Tibial artery (tissue), 4 donors: ENCODE data around the gene BTBD18.

Experiments used
- DNase-seq, 2 donors: peaks; one replicate each; pipeline ENCODE4 v3.0.0-alpha.2; 2019
- H3K27ac ChIP-seq, 2 donors: fragments of 200-600 bp; sonication (generic) in 1 of 2; 1 replicate in 1 of 2; 2 replicates in 1 of 2; pipeline ENCODE4 v1.5.1; 2018 to 2019; ENCODE audit warnings: mild to moderate bottlenecking in 1 of 2
- H3K27me3 ChIP-seq, 2 donors: fragments of 200-600 bp; sonication (generic) in 1 of 2; one replicate each; pipeline versions ENCODE4 v1.5.1 to v1.6.0; 2016 to 2019
- H3K36me3 ChIP-seq, 3 donors: fragments of 200-600 bp; sonication (generic) in 2 of 3; one replicate each; pipeline ENCODE4 v1.5.1; 2016 to 2019; ENCODE audit warnings: mild to moderate bottlenecking in 2 of 3
- H3K4me1 ChIP-seq, 4 donors: fragments of 200-600 bp; sonication (generic) in 2 of 4; 1 replicate in 3 of 4; 2 replicates in 1 of 4; pipeline ENCODE4 v1.5.1; 2016 to 2019
- H3K4me3 ChIP-seq, 2 donors: fragments of 200-600 bp; sonication (generic) in 1 of 2; 1 replicate in 1 of 2; 2 replicates in 1 of 2; pipeline ENCODE4 v1.5.1; 2018 to 2019; ENCODE audit warnings: mild to moderate bottlenecking in 2 of 2
- H3K9me3 ChIP-seq, 3 donors: fragments of 200-600 bp; sonication (generic) in 1 of 3; one replicate each; pipeline ENCODE4 v1.5.1; 2016 to 2019
- intact Hi-C: fragments of 100-400 bp; cut with DNase I; formaldehyde crosslinking; loops from one replicate; pipeline ENCODE4 v1.15.0; 2023; ENCODE audit warnings: low total_unique reads
- TF ChIP-seq, protein P1 (sequence below), 2 experiments: fragments of 200-600 bp in 1 of 2; fragments of 450-650 bp in 1 of 2; IDR thresholded peaks; one replicate each; pipeline ENCODE4 v1.5.1; 2017 to 2019; ENCODE audit warnings: antibody characterized with exemption in 2 of 2, mild to moderate bottlenecking in 1 of 2, moderate library complexity in 1 of 2

BTBD18 gene

GRCh38 chr11:57764972-57765371 lies 13.4 kb upstream of the BTBD18 start:
- Histone ChIP-seq H3K4me3 (peak overlapping the region; percentile 55 to 64), H3K9me3 (no peaks in the 10 kb centered on the region), H3K27ac (peak overlapping the region; percentile 82 to 93), H3K36me3 (no peaks in the 10 kb centered on the region), H3K4me1 (peaks cover 0 to 60% (median 30%) of the 10 kb centered on the region in 4 donors), H3K27me3 (no peaks in the 10 kb centered on the region)
- intact Hi-C loops, result loop anchor here (5.0 kb wide), 1 partner anchor 32 kb away; no protein-coding TSS in a partner anchor
- no peak for DNase-seq
- TF ChIP-seq, protein P1, sequence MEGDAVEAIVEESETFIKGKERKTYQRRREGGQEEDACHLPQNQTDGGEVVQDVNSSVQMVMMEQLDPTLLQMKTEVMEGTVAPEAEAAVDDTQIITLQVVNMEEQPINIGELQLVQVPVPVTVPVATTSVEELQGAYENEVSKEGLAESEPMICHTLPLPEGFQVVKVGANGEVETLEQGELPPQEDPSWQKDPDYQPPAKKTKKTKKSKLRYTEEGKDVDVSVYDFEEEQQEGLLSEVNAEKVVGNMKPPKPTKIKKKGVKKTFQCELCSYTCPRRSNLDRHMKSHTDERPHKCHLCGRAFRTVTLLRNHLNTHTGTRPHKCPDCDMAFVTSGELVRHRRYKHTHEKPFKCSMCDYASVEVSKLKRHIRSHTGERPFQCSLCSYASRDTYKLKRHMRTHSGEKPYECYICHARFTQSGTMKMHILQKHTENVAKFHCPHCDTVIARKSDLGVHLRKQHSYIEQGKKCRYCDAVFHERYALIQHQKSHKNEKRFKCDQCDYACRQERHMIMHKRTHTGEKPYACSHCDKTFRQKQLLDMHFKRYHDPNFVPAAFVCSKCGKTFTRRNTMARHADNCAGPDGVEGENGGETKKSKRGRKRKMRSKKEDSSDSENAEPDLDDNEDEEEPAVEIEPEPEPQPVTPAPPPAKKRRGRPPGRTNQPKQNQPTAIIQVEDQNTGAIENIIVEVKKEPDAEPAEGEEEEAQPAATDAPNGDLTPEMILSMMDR (IDR thresholded peaks at IDR 0.05), result no peak

- intact Hi-C loops, result loop anchor here (5.0 kb wide), 1 partner anchor 33 kb away; no protein-coding TSS in a partner anchor
- Histone ChIP-seq H3K27me3 (no peaks in the 10 kb centered on the region), H3K4me1 (peaks cover 0 to 56% (median 28%) of the 10 kb centered on the region in 4 donors), H3K27ac (peak overlapping the region; percentile 82 to 93), H3K4me3 (peak overlapping the region; percentile 55 to 64), H3K9me3 (no peaks in the 10 kb centered on the region), H3K36me3 (no peaks in the 10 kb centered on the region)
- no peak for DNase-seq
- TF ChIP-seq, protein P1 (IDR thresholded peaks at IDR 0.05), result no peak
Observed at GRCh38 chr11:57764566-57764965, 12.9 kb upstream of the BTBD18 start.

- Histone ChIP-seq H3K9me3 (no peaks in the 10 kb centered on the region), H3K27me3 (no peaks in the 10 kb centered on the region), H3K4me1 (peaks cover 0 to 50% (median 26%) of the 10 kb centered on the region in 4 donors), H3K36me3 (no peaks in the 10 kb centered on the region), H3K27ac (peak overlapping the region; percentile 82 to 93), H3K4me3 (peak overlapping the region; percentile 55 to 64)
- intact Hi-C loops, result loop anchor here (5.0 kb wide), 1 partner anchor 33 kb away; no protein-coding TSS in a partner anchor
- no peak for DNase-seq
- TF ChIP-seq, protein P1 (IDR thresholded peaks at IDR 0.05), result no peak
Observed at GRCh38 chr11:57764021-57764420, 12.4 kb upstream of the BTBD18 start.

DNA sequence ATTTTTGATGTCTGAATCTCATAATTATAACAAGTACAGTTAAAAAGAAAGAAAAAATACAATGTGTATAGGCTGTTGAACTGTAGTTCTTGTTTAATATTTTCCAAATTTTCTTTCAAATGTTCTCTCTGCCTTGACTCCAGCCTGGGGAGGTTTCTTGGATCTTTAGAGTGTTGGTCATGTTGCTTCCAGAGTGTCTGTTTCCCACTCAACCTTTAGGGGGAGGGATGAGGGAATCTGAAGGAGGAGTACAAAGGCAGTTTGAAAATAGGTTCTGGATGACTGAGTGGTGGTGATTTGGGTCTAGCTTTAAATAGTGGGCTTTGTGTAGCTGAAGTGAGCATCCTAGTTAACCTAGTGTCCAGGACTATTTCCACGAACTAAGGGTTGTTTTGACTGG lies 11.9 kb upstream of the BTBD18 start:
- Histone ChIP-seq H3K27ac (peak overlapping the region; percentile 82 to 93), H3K27me3 (no peaks in the 10 kb centered on the region), H3K4me1 (peaks cover 0 to 46% (median 23%) of the 10 kb centered on the region in 4 donors), H3K9me3 (no peaks in the 10 kb centered on the region), H3K36me3 (no peaks in the 10 kb centered on the region), H3K4me3 (peak overlapping the region; percentile 55 to 64)
- intact Hi-C loops, result loop anchor here (5.0 kb wide), 1 partner anchor 34 kb away; no protein-coding TSS in a partner anchor
- DNase-seq, result no peak
- TF ChIP-seq, protein P1 (IDR thresholded peaks at IDR 0.05), result peak; percentile 18 to 19

DNA sequence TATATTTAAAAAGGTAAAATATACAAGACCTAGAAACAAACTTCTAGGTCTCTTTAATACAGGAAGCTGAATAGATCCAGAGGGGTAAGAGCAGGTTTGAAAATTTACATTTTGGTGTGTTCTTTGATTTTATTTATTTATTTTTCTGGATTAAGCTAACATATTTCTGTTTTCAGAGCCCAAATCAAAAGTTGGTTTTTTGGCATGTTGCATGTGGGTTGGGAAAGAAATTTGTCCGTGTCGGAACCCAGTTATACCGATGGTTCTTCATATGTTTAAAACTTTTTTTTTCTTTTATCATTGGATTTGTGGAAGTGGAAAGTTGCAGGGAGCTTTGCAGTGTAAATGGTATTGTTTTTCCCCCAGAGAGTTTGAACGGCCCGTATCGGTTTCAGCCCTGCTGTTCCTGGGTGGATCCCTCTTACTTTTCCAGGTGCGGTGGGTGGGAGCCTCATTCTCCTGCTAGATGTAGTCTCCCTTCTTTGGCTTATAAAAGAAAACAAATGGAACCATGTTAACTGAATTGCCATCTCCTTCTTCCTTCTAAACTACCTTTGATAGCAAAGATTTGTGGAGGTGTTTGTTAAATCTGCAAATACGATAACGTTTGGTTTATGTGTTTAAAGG lies 10.7 kb upstream of the BTBD18 start:
- Histone ChIP-seq H3K4me3 (peak overlapping the region; percentile 55 to 64), H3K27ac (peak overlapping the region; percentile 82 to 93), H3K36me3 (no peaks in the 10 kb centered on the region), H3K4me1 (peaks cover 0 to 36% (median 23%) of the 10 kb centered on the region in 4 donors), H3K9me3 (no peaks in the 10 kb centered on the region), H3K27me3 (no peaks in the 10 kb centered on the region)
- TF ChIP-seq, protein P1 (IDR thresholded peaks at IDR 0.05), result no peak
- no peak for DNase-seq
- intact Hi-C loops, result loop anchor here (5.0 kb wide), 1 partner anchor 35 kb away; no protein-coding TSS in a partner anchor
